T47D (cell line): ENCODE measurements around the gene SERPINB1.

ENCODE experiments used
- DNase-seq, 2 experiments: peaks; one replicate each; pipeline versions ENCODE4 v3.0.0 to v3.0.0-alpha.2; 2011 to 2012; ENCODE audit warnings: low read depth in 1 of 2, low spot score in 1 of 2
- JUND ChIP-seq: IDR thresholded peaks from 2 replicates; pipeline ENCODE4 v1.6.1; 2012; ENCODE audit warnings: low read depth
- in situ Hi-C: cut with HindIII; loops from 2 replicates; pipeline ENCODE4 v1.10.0; 2016; ENCODE audit warnings: low sequenced_read_pairs, low pct_unique_long_range_greater_than_20kb

The SERPINB1 gene

GRCh38 chr6:2875359-2876191 is 33.9 kb upstream of the SERPINB1 start:
- peak; percentile 40 to 52 for DNase-seq
- in situ Hi-C loops: no loop called here

GRCh38 chr6:2873643-2874042 is 32.0 kb upstream of the SERPINB1 start:
- DNase-seq: no peak
- no peak for TF ChIP-seq JUND
- in situ Hi-C loops: no loop called here

More at GRCh38 chr6:2875359-2876191, 33.9 kb upstream of the SERPINB1 start:
- no peak for TF ChIP-seq JUND

DNA sequence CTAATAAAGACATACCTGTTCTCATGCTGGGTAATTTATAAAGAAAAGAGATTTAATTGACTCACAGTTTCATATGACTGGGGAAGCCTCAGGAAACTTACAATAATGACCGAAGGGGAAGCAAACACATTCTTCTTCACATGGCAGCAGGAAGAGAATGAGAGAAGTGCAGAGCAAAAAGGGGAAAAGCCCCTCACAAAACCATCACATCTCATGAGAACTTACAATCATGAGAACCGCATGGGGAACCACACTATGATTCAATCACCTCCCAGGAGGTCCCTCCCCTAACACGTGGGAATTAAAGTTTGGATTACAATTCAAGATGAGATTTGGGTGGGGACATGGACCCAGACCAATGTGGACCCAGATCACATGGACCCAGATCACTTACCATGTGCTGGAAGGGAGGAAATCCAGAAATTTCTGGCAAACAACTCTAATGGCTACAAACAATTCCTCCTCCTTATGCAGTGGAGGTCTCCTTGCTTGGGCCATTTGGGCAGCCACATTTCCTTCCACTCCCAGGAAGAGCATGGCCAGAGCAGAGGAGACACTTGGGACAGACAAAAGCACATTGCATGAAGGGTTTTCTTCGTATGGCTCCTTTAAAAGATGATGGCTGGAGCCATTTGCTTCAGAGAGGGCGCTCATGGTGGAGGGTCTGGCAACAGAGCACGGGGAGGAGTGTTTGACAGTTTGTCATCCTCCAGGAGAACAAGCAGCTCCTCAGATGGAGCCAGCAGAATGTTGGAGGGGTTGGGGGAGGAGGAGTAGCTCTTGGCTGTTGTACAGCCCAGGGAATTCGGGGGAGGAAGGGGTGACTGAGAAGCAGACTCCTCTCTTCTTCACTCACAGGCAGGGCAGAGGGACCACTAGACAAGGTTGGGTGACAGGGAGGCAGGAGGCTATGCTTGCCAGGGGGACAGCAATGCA is 31.0 kb upstream of the SERPINB1 start:
- in situ Hi-C loops: no loop called here
- DNase-seq: no peak
- TF ChIP-seq JUND: no peak

- DNase-seq: no peak
- in situ Hi-C loops: no loop called here
- no peak for TF ChIP-seq JUND
Measured at GRCh38 chr6:2871953-2872352, 30.3 kb upstream of the SERPINB1 start.

DNA sequence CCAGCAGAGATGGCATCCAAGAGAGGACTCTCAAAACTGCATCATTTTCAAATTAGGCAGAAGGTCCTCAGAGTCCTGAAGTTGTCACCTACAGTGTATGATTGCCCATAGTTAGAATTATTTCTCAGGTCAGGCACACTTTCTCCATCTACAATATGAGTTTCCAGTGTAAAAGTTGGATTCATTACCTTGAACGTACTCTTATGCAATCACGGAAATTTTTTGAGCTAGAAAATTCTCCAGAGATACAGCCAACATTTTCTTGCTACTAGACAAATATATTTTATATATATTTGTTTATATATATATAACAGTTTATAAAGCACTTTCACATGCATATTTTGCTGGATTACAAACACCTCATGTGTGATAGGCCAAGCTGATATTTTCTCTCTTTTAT is 29.4 kb upstream of the SERPINB1 start:
- TF ChIP-seq JUND: no peak
- in situ Hi-C loops: no loop called here
- no peak for DNase-seq

DNA sequence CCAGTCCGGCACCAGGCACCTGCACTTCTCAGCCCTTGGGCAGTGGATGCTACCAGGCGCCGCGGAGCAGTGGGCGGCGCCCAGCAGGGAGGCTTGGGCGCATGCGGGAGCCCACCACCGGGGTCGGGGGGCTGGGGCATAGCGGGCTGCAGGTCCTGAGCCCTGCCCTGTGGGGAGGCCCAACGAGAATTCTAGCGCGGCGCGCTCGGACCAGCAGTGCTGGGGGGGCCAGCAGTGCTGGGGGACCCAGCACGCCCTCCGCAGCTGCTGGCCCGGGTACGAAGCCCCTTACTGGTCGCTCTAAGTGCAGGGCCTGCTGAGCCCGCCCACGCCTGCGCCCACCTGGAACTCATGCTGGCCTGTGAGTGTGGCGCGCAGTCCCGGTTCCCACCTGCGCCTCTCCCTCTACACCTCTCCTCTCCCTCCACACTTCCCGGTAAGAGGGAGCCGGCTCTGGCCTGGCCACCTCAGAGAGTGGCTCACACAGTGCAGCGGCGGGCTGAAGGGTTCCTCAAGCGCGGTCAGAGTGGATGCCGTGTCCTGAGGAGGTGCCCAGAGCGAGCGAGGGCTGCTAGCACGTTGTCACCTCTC is 28.5 kb upstream of the SERPINB1 start:
- DNase-seq: no peak
- in situ Hi-C loops: no loop called here
- no peak for TF ChIP-seq JUND

- DNase-seq: no peak
- in situ Hi-C loops: no loop called here
- TF ChIP-seq JUND: no peak
Measured at GRCh38 chr6:2868637-2869036, 27.0 kb upstream of the SERPINB1 start.

GRCh38 chr6:2866171-2866846 is 24.6 kb upstream of the SERPINB1 start:
- in situ Hi-C loops: no loop called here
- DNase-seq: no peak
- TF ChIP-seq JUND: no peak

GRCh38 chr6:2865694-2866151 is 24.1 kb upstream of the SERPINB1 start:
- in situ Hi-C loops: no loop called here
- no peak for DNase-seq

DNA sequence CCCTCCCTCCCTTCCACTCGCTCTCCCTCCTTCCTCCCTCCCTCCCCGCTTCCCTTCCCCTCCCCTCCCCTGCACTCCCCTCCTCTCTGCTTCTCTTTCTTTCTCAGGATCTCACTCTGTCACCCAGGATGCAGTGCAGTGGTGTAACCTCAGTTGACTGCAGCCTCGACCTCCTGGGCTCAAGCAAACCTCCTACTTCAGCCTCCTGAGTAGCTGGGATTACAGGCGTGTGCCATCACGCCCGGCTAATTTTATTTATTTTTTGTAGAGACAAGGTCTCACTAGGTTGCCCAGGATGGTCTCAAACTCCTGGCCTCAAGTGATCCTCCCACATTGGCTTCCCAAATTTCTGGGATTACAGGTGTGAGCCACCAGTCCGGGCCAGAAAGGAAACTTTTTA is 23.6 kb upstream of the SERPINB1 start:
- no peak for DNase-seq
- no peak for TF ChIP-seq JUND
- in situ Hi-C loops: no loop called here

More at GRCh38 chr6:2865694-2866151, 24.1 kb upstream of the SERPINB1 start:
- TF ChIP-seq JUND: no peak

GRCh38 chr6:2863901-2864300 is 22.2 kb upstream of the SERPINB1 start:
- in situ Hi-C loops: no loop called here
- DNase-seq: peak in 1 of 2 experiments; percentile 62
- no peak for TF ChIP-seq JUND

DNA sequence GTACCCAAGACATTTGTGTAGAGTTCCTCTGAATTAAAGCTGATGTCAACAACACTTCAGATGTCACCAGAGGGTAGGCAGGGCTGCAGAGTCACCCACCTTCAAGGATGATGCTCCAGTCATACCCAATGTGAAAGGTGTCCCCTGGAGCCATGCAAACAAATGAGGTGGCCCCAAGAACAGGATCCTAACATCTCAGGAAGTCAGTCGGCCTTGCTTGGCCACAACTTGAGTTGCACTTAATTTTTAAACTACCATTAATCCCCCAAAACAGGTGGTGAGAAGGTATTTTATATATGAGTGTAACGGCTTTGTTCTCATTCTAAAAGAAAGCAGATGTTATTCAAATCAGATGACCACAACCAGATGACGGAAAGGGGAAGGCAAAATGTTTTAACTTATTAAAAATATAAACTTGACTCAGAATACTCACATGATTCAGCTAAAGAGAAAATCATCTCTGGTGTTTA is 21.1 kb upstream of the SERPINB1 start:
- no peak for DNase-seq
- in situ Hi-C loops: no loop called here
- TF ChIP-seq JUND: no peak
